GM15510 (cell line): ENCODE results near the gene C6orf89.

ENCODE experiments used
- POLR2A ChIP-seq: IDR thresholded peaks from 3 replicates; pipeline ENCODE4 v1.6.1; 2011; ENCODE audit warnings: borderline replicate concordance; ENCODE audit not compliant: insufficient read length; ENCODE audit errors: extremely low read depth

The C6orf89 gene

DNA sequence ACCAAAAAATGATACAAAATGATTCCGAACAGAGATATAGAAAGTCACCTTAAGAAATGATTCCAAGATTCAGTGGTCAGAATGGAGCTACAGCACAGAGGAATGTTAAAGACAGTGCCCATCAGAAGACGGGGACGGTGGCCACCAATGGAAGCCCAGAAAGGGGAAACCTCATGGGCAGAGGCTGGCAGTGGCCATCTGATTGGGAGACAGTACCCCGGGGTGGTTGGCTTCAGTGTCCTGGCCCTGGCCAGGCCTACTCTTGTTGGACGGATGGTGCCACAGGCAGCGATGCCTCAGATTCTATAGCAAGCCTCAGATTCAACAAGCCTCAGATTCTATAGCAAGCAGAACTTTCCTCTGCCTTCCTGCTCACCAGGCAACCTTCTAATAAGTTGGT is 52.1 kb downstream of the C6orf89 start:
- no peak for TF ChIP-seq POLR2A

DNA sequence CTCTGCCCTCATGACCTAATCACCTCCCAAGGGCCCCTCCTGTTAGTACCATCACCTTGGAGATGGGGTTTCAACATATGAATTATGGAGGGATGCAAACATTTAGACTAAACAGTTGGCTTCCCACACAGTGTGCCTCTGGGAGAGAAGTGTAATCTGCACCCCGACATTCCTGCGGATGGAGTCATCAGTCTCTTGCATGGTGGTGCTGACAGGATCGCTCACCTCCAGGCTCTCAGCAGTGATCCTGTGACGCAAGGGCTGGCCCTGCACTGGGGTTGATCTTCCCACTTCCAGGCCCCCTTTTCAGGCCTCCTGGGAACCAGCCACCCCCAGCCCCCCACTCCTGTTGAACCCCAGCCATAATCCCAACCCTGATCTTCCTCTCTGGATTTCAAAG is 52.8 kb downstream of the C6orf89 start:
- no peak for TF ChIP-seq POLR2A

DNA sequence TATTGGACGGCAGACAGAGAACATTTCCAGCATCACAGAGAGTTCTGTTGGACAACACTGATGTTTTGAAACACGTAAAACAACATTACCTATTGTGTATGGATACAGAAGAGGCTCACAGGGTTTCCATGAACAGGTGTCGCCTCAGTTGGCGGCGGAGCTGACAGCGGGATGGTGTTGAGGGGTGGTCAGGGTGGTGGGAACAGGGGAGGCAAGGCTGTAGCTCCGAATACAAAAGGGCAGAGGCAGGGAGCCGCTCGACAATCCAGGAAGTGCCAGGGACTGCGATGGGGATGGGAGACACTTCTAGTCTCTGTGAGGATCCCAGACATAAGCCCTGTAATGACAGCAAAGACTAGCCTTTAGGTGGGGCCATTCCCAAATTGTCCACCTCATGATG is 54.3 kb downstream of the C6orf89 start:
- no peak for TF ChIP-seq POLR2A

DNA sequence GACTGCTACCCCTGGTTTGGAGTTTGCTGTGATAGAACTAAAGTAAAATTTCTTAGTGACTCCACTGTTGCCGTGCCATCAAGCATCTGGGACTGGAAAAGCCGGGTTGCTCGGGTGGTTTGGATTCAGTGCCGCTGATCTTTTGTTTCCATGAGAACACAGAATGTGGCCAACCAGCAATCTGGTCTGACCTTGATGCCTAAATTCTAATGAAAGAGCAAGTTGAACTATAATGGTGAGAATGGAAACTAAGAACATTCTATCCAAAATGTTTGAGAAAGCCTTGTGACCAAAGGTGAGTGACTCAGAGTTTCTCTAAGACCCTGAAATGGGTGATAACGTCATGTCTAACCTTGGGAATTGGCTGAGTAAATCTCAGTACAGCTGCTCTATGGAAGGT is 58.9 kb downstream of the C6orf89 start:
- TF ChIP-seq POLR2A: no peak

DNA sequence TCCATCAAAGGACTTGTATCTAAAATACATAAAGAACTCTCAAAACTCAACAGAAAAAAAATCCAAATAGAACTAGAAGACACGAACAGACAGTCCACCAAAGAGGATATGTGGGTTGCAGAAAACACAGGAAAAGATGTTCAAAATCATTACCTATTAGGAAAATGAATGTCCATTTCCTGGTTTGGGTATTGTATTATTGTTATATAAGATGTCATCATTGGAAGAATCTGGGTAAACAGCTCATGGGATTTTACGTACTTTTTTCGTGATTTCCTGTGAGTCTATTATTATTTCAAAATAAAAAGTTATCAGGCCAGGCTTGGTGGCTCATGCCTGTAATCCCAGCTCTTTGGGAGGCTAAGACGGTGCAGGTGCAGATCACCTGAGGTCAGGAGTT is 59.5 kb downstream of the C6orf89 start:
- no peak for TF ChIP-seq POLR2A

DNA sequence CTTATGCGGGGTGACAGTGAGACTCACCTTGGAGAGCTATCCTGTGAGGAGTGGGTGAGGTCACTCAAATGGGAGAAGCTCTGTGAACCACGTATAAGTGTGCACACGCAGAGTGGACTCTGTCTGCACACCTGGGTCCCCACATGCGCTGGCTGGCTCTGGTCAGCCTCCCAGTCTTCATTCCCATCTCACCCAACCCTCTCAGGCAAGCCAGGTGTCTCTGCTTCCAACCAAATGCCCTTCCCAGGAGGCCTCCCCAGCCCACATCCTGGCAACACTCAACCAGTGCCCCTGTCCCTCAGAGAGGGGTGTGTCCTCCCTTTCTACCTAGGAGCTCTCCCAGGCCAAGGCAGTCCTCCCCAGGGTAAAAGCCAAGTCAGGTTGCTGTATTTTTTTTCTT is 60.8 kb downstream of the C6orf89 start:
- TF ChIP-seq POLR2A: no peak

DNA sequence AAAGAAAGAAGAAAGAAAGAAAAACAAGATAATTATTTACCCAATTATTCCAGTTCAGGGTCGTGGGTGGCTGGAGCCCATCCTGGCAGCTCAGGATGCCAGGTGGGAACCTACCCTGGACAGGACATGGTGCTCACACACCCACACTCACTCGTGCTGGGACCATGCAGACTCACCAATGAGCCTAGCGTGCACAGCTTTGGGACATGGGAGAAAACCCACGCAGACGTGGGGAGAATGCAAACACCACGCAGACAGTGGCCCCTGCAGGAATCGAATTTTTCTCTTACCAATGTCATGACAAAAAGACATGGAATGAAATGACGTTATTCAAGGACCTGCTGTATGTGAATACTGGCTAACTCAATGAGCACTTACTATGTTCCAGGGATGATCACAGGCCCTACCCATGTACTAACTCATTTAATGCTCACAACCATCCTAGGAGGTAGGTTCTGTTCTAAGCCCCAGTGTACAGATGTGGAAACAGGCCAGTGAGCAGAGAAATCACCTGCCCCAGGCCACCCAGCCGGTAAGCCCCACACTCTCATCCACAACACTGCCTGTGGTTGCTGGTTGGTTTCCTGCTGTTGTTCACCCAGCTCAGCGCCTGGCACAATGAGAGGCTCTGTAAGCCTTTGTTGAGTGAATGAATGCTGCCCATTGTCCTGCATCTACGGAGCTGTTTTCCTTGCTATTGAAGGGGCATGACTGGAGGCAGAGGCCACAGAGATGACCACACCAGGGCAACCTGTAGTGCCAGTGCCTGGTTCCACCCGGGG is 62.0 kb downstream of the C6orf89 start:
- no peak for TF ChIP-seq POLR2A

DNA sequence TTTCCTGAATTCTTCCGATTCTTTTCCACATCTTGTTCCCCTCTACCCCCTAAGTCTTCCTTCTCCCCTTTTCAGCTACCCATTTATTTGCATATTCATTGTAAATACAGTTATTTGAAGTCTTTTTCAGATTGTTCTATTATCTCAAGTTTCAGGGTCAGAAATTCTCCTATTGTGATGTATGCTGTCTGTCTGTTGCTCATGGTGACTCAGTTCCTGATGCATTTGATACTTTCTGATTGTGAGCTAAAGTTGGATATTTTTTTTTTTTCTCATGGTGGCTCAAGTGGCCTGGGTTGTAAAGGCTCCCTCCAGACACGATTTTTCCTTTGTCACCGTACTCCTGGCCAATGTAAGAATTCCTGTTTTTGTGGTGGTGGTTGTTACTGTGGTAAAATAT is 63.9 kb downstream of the C6orf89 start:
- no peak for TF ChIP-seq POLR2A

DNA sequence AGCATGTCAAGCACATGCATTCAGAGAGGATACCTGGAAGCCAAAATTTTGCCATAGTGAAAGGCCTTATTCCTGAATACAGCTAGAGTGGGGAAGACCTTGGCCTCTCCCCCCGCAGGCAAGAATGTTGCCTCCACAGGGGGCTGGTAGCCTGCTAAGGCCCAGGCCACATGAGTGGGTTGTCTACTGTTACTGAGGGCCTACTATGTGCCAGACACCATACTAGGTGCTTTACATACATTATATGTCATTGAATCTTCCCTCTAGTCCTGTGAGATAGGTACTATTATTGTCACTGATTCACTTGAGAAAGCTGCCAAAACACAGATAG is 68.1 kb downstream of the C6orf89 start:
- no peak for TF ChIP-seq POLR2A

DNA sequence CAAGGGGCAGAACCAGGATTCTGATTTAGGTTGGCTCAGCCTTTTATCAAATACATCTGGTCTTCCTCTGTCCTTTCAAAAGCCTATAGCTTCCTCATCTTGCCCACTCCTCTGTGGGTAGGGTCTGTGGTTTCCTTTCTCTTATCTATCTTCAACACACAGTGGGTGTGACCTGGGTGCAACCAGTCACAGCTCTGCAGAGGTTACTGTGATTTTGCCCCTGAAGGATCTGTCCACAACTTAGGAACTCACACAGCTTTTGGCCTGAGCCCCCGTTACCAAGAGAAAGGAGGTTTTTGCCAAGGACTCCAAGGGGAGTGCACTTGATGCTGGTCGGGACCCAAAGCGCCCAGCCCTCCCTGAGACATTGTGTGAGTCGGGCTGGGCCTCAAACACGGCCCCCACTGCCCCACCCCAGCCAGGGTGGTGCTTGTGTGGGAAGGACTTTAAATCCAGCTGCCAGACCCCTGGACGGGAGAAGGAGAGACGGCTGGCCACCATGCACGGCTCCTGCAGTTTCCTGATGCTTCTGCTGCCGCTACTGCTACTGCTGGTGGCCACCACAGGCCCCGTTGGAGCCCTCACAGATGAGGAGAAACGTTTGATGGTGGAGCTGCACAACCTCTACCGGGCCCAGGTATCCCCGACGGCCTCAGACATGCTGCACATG is 68.6 kb downstream of the C6orf89 start, which contains the start of gene PI16:
Gene PI16, plus strand, starts transcription at position 477 of the 670 bp plus-strand sequence. Its CDS starts 23 bp downstream, at position 500.
- no peak for TF ChIP-seq POLR2A

DNA sequence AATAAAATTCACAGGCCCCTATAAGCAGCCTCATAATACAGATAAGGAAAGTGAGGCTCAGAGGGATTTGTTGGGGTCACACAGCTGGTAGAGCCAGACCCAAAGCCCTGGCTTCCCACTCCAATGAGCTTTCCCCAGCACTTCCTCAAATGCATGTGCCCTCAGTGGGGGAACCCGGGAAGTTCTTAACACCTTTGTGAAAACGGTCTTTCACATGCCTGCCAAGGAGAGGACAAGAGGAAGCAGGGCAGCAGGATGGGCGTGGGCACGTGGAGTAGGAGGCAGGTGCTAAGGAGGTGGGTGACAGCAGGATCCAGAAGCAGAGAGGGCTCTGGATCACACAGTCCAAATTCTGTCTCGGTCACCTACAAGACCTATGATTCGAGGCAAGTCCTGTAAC is 69.4 kb downstream of the C6orf89 start:
- TF ChIP-seq POLR2A: no peak

DNA sequence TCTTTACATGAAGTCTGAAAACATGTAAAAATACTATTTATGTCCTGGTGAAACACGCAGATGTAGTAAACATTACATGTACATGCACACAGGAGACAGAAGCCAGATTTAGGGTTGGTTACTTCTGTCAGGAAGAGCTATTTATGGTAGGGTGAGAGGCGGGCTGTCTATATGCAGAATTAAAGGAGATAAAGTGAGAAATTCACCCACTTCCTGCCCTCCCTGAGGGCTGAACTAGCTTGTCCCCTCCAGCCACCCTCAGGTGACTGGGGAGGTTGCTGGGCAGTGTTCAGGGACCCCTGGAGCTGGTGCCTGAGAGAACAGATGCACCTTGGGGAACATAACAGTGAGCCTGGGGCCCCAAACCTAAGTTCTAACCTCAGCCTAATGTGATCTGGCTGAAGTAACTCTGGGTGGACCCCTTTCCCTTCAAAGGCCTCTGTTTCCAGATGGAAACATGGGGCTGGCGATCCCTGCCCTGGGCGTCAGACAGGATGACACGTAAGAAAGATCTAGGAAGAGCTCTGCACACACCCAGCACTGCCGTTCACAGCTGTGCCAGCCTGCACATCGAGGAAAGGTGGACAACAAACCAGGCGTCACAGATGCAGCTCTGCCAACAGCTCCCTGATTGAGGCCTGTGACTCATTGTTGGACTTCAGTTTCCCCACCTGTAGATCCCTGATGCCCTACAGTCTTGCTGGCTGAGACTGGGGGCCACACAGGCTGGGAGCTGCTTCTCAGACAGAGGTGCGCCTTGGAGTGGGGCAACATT is 70.1 kb downstream of the C6orf89 start:
- TF ChIP-seq POLR2A: no peak

DNA sequence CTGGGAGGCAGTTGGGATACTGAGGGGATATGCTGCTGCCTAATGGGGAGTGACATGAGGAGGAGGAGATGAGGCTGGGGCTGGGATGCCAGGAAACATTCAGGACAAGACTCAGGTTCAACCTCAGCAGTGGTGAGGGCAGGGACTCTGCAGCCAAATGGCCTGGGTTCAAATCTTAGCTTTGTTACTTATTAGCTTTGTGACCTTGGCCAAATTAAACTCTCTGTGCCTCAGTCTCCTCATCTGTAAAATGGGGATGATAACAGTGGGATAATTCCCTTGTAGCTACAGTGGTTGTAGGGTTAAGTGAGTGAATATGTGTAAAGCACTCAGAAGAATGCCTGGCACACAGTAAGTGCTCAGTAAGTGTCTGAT is 70.7 kb downstream of the C6orf89 start:
- TF ChIP-seq POLR2A: no peak

DNA sequence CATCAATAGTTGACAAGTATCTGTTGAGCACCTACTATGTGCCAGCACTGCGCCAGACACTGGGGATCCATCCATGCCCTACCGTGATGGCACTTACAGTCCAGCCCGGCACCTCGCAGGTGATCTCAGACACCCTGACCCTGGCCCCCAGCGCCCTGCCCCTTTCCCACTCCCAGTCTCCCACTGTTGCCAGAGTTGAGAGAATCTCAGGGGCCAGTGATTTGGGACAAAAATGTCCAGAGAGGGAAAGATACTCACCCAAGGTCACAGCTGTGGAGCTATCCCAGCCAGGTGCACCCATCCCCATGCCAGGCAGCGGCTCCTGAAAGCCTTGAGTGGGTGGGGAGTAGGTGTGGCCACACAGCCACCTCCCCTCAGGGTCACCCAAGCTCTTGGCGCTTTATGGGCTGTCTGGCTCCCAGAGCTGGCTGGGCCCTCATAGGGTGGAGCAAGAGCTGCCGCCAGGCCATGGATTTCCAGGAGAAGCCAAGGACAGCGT is 72.1 kb downstream of the C6orf89 start:
- no peak for TF ChIP-seq POLR2A
